ENCODE results near the gene UQCRHL. TPM values are rescaled to one million over a fixed set of nuclear protein-coding genes. Genes with fewer than 3 reads are reported as not detected.
A peak's percentile ranks its signal among the peaks of the same experiment; 100 is the strongest.

The UQCRHL gene
- total and polyA plus RNA-seq, 10 of the 15 experiments (the other 5 are each of a cell fraction or from before 2014, with no cell fraction given), result 1.4 to 17.3 (median 5.7) TPM

DNA sequence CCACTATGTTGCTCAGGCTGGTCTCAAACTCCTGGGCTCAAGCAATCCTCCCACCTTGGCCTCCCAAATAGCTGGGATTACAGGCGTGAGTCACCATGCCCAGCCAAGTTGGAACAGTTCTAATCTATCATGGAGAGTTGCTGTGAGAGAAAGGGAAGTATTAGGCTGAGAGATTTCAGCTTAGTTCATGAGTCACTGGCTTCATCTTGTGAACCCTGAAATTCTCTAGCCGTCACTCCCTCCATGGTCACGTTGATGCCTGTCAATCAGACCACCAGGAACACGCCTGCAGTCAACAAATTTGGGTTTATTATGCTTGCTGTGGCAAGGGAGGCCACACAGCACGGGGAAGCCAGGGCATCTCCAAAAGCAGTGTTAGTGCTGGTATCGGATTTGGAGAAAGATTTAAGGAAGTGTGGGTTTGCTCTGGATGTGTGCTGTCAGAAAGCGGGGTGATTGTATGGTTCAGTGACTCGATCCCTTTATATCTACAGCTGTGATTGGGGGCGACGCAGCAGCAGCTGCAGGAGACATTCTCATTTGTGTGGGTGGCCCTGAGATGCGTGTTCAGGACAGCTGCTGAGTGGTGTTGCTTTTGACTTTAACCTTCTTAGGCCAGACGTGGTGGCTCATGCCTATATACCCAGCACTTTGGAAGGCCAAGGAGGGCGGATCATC is 18.7 kb downstream of the UQCRHL start (continued):
- no peak for TF ChIP-seq NKRF (conservative IDR thresholded peaks at IDR 0.05)
- TF ChIP-seq YY1 (IDR thresholded peaks at IDR 0.05; ENCODE audit: low read depth, low read length), result no peak
- TF ChIP-seq SIX5 (IDR thresholded peaks at IDR 0.05; ENCODE audit: low read depth, low read length, severe bottlenecking), result no peak
- TF ChIP-seq MTA2 (IDR thresholded peaks at IDR 0.05; ENCODE audit: low read depth), result 0 out of 2 replicates have a peak, but pooled peaks have one; percentile 12
- no peak for TF ChIP-seq ATF7 (IDR thresholded peaks at IDR 0.05; ENCODE audit: low read depth)
- no peak for TF ChIP-seq KAT2A (conservative IDR thresholded peaks at IDR 0.05; ENCODE audit: control insufficient read depth, low read depth, low read length)
- TF ChIP-seq PRDM15 (CRISPR knock-in tag; IDR thresholded peaks at IDR 0.05), result no peak
- TF ChIP-seq ZZZ3 (IDR thresholded peaks at IDR 0.05; ENCODE audit: control insufficient read depth, insufficient read length, low read depth), result no peak
- TF ChIP-seq CHD1 (IDR thresholded peaks at IDR 0.05; ENCODE audit: low read depth, low read length), result no peak
- no peak for TF ChIP-seq NR2F1 (conservative IDR thresholded peaks at IDR 0.05)
- TF ChIP-seq, protein P1, sequence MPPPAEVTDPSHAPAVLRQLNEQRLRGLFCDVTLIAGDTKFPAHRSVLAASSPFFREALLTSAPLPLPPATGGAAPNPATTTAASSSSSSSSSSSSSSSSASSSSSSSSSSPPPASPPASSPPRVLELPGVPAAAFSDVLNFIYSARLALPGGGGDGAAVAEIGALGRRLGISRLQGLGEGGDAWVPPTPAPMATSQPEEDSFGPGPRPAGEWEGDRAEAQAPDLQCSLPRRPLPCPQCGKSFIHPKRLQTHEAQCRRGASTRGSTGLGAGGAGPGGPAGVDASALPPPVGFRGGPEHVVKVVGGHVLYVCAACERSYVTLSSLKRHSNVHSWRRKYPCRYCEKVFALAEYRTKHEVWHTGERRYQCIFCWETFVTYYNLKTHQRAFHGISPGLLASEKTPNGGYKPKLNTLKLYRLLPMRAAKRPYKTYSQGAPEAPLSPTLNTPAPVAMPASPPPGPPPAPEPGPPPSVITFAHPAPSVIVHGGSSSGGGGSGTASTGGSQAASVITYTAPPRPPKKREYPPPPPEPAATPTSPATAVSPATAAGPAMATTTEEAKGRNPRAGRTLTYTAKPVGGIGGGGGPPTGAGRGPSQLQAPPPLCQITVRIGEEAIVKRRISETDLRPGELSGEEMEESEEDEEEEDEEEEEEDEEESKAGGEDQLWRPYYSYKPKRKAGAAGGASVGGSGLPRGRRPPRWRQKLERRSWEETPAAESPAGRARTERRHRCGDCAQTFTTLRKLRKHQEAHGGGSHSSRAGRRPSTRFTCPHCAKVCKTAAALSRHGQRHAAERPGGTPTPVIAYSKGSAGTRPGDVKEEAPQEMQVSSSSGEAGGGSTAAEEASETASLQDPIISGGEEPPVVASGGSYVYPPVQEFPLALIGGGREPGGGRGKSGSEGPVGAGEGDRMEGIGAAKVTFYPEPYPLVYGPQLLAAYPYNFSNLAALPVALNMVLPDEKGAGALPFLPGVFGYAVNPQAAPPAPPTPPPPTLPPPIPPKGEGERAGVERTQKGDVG (CRISPR knock-in tag; IDR thresholded peaks at IDR 0.05), result no peak
- no peak for TF ChIP-seq ZNF622 (IDR thresholded peaks at IDR 0.05)
- no peak for TF ChIP-seq SIN3A (IDR thresholded peaks at IDR 0.05; ENCODE audit: low read depth, low read length)
- TF ChIP-seq IRF5 (IDR thresholded peaks at IDR 0.05; ENCODE audit: borderline replicate concordance), result no peak
- no peak for TF ChIP-seq BRCA1 (IDR thresholded peaks at IDR 0.05; ENCODE audit: low read depth, low read length)
- no peak for TF ChIP-seq HDGF (IDR thresholded peaks at IDR 0.05)
- TF ChIP-seq, protein P2, sequence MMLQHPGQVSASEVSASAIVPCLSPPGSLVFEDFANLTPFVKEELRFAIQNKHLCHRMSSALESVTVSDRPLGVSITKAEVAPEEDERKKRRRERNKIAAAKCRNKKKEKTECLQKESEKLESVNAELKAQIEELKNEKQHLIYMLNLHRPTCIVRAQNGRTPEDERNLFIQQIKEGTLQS (IDR thresholded peaks at IDR 0.05; ENCODE audit: borderline replicate concordance, extremely low read depth, low read depth, low read length), result no peak
- TF ChIP-seq YBX1 (IDR thresholded peaks at IDR 0.05), result no peak
- no peak for TF ChIP-seq USF1 (IDR thresholded peaks at IDR 0.05; ENCODE audit: borderline replicate concordance, extremely low read length, insufficient read depth, low read depth, low read length)
